Left cardiac atrium (tissue), 2 donors: Measurements from ENCODE around the gene TMX4. TPM values are rescaled to one million over a fixed set of nuclear protein-coding genes. Genes with fewer than 3 reads are reported as not detected.

ENCODE experiments used
- total RNA-seq, 2 donors: library from RNA; stranded (reverse); fragmentation: NEBNext Ultra II Directional; extraction: Animal tissue kit (Norgen Biotek cat#: 25700); gene quantifications; one replicate each; pipeline ENCODE4 v1.2.1, GENCODE V29; 2021
- donor health status: DM: no; HTN: yes; CAD: no; lungs with severe emphysema.
- donor health status: DM: yes; HTN: yes; CAD: no.

Gene TMX4
- total RNA-seq, 2 donors from 2014 or later = 126 to 170 TPM

Other genes with a start within 250 kb of the TMX4 start
- not detected for gene HAO1, start 79.3 kb downstream of the TMX4 start, total RNA-seq
- 10 to 100 TPM; 25.9 to 27.1 TPM for gene PLCB1, start 112.5 kb upstream of the TMX4 start, total RNA-seq